GM23248 (cell line): Measurements from ENCODE around the gene CACNA1C. TPM values are rescaled to one million over a fixed set of nuclear protein-coding genes. Genes with fewer than 3 reads are reported as not detected.

Experiments used
- DNase-seq: peaks from one replicate; pipeline ENCODE4 v3.0.0-alpha.2; 2015
- H2AFZ ChIP-seq: fragments of 200-600 bp; sonication (generic); 2 replicates; pipeline ENCODE4 v1.6.1; 2016; ENCODE audit warnings: antibody characterized with exemption
- H3F3A ChIP-seq: fragments of 200-600 bp; sonication (generic); 2 replicates; pipeline ENCODE4 v1.6.1; 2016; ENCODE audit warnings: mild to moderate bottlenecking, antibody characterized with exemption, mixed run types; ENCODE audit not compliant: insufficient read depth
- H3K27ac ChIP-seq: fragments of 200-600 bp; sonication (generic); 2 replicates; pipeline ENCODE4 v1.5.1; 2016; ENCODE audit warnings: mild to moderate bottlenecking
- H3K27me3 ChIP-seq: fragments of 200-600 bp; sonication (generic); replicated peaks from 2 replicates; pipeline ENCODE4 v1.6.1; 2016; ENCODE audit warnings: mild to moderate bottlenecking; ENCODE audit not compliant: insufficient read depth
- H3K36me3 ChIP-seq: fragments of 200-600 bp; sonication (generic); 2 replicates; pipeline ENCODE4 v1.6.1; 2016; ENCODE audit warnings: low read depth, mild to moderate bottlenecking
- H3K4me1 ChIP-seq: fragments of 200-600 bp; sonication (generic); 2 replicates; pipeline ENCODE4 v1.6.1; 2016; ENCODE audit warnings: mild to moderate bottlenecking; ENCODE audit not compliant: insufficient read depth
- H3K4me2 ChIP-seq: fragments of 200-600 bp; sonication (generic); one replicate; pipeline ENCODE4 v1.6.1; 2016; ENCODE audit warnings: mild to moderate bottlenecking; ENCODE audit not compliant: unreplicated experiment
- H3K4me3 ChIP-seq: fragments of 200-600 bp; sonication (generic); 2 replicates; pipeline ENCODE4 v1.5.1; 2016; ENCODE audit warnings: mild to moderate bottlenecking
- H3K79me2 ChIP-seq: fragments of 200-600 bp; sonication (generic); 2 replicates; pipeline ENCODE4 v1.6.1; 2016; ENCODE audit warnings: mild to moderate bottlenecking; ENCODE audit not compliant: insufficient read depth
- H3K9ac ChIP-seq: fragments of 200-600 bp; sonication (generic); 2 replicates; pipeline ENCODE4 v1.6.1; 2016; ENCODE audit warnings: mild to moderate bottlenecking
- H3K9me2 ChIP-seq: fragments of 200-600 bp; sonication (generic); 2 replicates; pipeline ENCODE4 v1.6.1; 2016; ENCODE audit warnings: mixed run types, mild to moderate bottlenecking, moderate library complexity; ENCODE audit not compliant: insufficient read depth
- H3K9me3 ChIP-seq: fragments of 200-600 bp; sonication (generic); one replicate; pipeline ENCODE4 v1.6.1; 2017; ENCODE audit warnings: low read depth
- H4K20me1 ChIP-seq: fragments of 200-600 bp; sonication (generic); 2 replicates; pipeline ENCODE4 v1.6.0; 2016; ENCODE audit not compliant: insufficient read depth
- EZH2 ChIP-seq: fragments of 200-600 bp; sonication (generic); IDR thresholded peaks from 2 replicates; pipeline ENCODE4 v1.6.1; 2018; ENCODE audit warnings: antibody characterized with exemption, mild to moderate bottlenecking; ENCODE audit not compliant: insufficient read depth, poor library complexity, severe bottlenecking
- EZH2phosphoT487 ChIP-seq: fragments of 200-600 bp; sonication (generic); IDR thresholded peaks from 2 replicates; pipeline ENCODE4 v1.6.1; 2018; ENCODE audit warnings: antibody characterized with exemption, moderate library complexity, mild to moderate bottlenecking, low read depth; ENCODE audit not compliant: insufficient read depth
- WGBS, 2 experiments: methylation state at CpG; one replicate each; pipeline ENCODE4 v1.1.6; 2015 to 2017; ENCODE audit warnings: low lambda C conversion rate in 2 of 2, low coverage in 1 of 2; ENCODE audit errors: missing lambda C conversion rate in 2 of 2; 5-methylcytosine and 5-hydroxymethylcytosine counted together
- in situ Hi-C: fragments of 300-500 bp; cut with MboI; formaldehyde crosslinking; loops from 2 replicates; pipeline ENCODE4 v1.15.0; 2020
- polyA plus RNA-seq: library from polyadenylated mRNA; unstranded; fragments of >200 nt; fragmentation: Nextera tagmentation; extraction: Ambion mirVana; gene quantifications from 2 replicates; pipeline ENCODE4 v1.2.1, GENCODE V29; 2016
- total RNA-seq: library from RNA; depleted of rRNA; stranded (reverse); fragments of >200 nt; shearing (Covaris generic); gene quantifications from 2 replicates; pipeline ENCODE4 v1.2.3, GENCODE V29; 2014

CACNA1C gene
- total and polyA plus RNA-seq, 2 experiments from 2014 or later = 4.9 to 11.5 TPM

DNA sequence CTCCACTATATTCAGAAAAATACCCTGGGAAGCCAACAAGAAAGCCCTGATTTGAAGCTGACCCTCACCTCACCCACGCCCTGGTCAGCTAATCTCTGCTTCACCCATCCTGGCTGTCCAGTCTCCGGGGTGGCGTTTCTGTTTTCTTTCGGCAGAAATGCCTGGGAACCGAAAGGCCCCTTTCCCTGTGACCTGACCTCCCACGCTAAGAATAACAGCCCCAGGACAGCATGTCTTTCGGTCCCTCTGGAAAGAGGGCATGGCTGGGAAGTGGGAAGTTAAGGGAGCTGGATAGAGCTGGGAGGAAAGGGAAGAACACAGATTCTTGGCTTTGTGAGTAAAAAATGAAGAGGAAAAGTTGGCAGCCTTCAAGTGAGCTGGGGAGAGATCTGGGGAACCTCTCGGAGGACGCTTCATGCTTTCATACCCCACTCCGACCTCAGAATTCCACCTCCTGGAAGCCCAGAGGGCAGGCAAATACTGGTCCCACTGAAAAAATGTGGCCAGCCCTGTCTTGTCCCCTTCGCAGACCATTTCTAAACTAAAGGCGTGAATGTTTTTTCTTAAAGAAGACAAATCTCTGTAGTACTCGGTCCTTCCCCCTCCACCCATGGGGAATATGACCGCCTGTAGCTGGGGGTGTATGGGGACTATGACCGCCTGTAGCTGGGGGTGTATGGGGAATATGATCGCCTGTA lies 579.0 kb downstream of the CACNA1C start:
- H2AFZ ChIP-seq = no peak overlapping the region
- no peaks in the 10 kb centered on the region for H4K20me1 ChIP-seq
- no peak overlapping the region for H3K4me2 ChIP-seq
- no peaks in the 10 kb centered on the region for H3K9me2 ChIP-seq
- WGBS, 2 experiments = 90% methylated on average over 16 of the region's 16 CpGs
- DNase-seq = no peak
- TF ChIP-seq EZH2 = no peak
- TF ChIP-seq EZH2phosphoT487 = no peak
- H3K9ac ChIP-seq = no peak overlapping the region
- in situ Hi-C loops = no loop called here
- H3K36me3 ChIP-seq = no peaks in the 10 kb centered on the region
- H3F3A ChIP-seq = no peaks in the 10 kb centered on the region
- no peak overlapping the region for H3K4me3 ChIP-seq
- no peaks in the 10 kb centered on the region for H3K27me3 ChIP-seq
- no peaks in the 10 kb centered on the region for H3K4me1 ChIP-seq
- H3K27ac ChIP-seq = no peak overlapping the region
- H3K79me2 ChIP-seq = no peaks in the 10 kb centered on the region
- H3K9me3 ChIP-seq = no peaks in the 10 kb centered on the region

DNA sequence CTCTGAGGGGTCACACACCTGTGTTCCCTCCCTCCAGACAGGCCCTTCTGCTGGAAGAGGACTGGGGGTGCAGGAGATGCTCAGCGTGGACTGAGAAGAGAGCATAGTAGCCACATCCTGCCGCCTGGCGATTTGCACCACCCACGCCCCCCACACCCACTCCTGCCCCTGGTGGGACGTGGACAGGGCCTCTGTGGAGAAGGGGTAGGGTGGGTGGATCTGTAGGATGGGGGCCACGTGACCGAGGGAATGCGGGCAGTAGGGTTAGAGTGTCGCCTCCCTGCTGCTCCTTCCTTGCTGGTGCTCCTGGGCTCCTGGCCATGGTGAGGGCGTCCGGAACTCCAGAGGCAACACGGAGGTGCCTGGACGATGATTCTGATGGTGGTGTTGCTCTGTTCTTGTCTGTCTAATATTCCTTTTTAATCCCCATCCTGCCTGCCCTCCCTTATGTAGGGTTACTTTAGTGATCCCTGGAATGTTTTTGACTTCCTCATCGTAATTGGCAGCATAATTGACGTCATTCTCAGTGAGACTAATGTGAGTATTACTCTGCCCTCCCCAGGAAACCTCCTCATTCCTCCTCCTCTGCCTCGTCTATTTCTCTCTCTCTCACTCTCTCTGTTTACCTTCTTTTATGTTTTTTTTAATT lies 580.5 kb downstream of the CACNA1C start:
- H3K27ac ChIP-seq = no peak overlapping the region
- TF ChIP-seq EZH2 = no peak
- no peaks in the 10 kb centered on the region for H4K20me1 ChIP-seq
- 93 to 94% methylated on average over 16 of the region's 16 CpGs for WGBS, 2 experiments
- H3K9me3 ChIP-seq = no peaks in the 10 kb centered on the region
- H2AFZ ChIP-seq = no peak overlapping the region
- H3K4me2 ChIP-seq = no peak overlapping the region
- no peak overlapping the region for H3K4me3 ChIP-seq
- no peak for DNase-seq
- no peak overlapping the region for H3K9ac ChIP-seq
- H3K27me3 ChIP-seq = no peaks in the 10 kb centered on the region
- no peaks in the 10 kb centered on the region for H3K9me2 ChIP-seq
- no peaks in the 10 kb centered on the region for H3K79me2 ChIP-seq
- in situ Hi-C loops = no loop called here
- no peaks in the 10 kb centered on the region for H3K36me3 ChIP-seq
- H3K4me1 ChIP-seq = no peaks in the 10 kb centered on the region
- peaks cover 7% of the 10 kb centered on the region; the same call in 1 of the 2 replicates for H3F3A ChIP-seq

DNA sequence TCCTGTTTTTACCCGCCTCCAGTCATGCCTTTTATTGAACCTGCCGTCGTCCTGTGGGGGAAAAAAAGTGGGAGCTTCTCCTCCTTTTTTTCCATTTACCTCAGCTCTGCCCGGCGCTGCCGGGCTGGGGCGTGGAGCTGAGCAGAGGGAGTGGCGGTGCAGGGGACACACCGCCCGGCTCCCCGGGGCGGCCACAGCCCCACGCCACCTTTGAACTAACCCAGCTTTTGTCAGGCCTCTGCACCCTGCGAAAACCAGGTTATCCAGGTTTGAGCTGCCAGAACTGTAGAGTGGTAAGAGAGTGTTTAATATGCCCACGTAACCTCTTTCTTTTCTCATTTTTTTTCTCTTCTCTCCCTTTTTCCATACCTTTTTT lies 581.0 kb downstream of the CACNA1C start:
- no peak overlapping the region for H3K9ac ChIP-seq
- in situ Hi-C loops = no loop called here
- H3K27me3 ChIP-seq = no peaks in the 10 kb centered on the region
- no peak for TF ChIP-seq EZH2phosphoT487
- TF ChIP-seq EZH2 = no peak
- DNase-seq = no peak
- no peak overlapping the region for H3K27ac ChIP-seq
- H3K36me3 ChIP-seq = no peaks in the 10 kb centered on the region
- H4K20me1 ChIP-seq = no peaks in the 10 kb centered on the region
- no peak overlapping the region for H3K4me3 ChIP-seq
- no peaks in the 10 kb centered on the region for H3K9me3 ChIP-seq
- H3K9me2 ChIP-seq = no peaks in the 10 kb centered on the region
- H3K79me2 ChIP-seq = no peaks in the 10 kb centered on the region
- no peak overlapping the region for H2AFZ ChIP-seq
- WGBS, 2 experiments = 96 to 98% methylated on average over 14 to 15 of the region's 15 CpGs
- no peaks in the 10 kb centered on the region for H3K4me1 ChIP-seq
- no peak overlapping the region for H3K4me2 ChIP-seq
- peaks cover 12% of the 10 kb centered on the region; the same call in 1 of the 2 replicates for H3F3A ChIP-seq

DNA sequence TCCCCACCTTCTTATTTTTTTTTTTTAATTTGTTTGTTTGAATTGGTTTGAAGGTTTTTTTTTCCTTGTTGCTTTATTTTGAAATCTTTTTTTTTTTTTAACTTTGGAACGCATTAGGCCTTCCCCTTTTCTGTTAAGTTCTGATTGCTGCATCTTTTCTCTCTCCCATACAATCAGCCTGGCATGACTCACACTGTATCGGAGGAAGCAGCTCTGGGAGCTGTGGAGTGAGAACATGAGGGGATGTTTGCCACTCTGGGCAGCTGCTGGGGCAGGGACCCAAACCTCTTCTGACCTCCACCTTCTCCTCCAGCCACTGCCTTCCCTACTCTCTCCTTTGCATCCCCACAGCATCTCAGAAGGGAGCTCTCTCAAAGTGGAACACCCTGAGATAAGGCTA lies 581.7 kb downstream of the CACNA1C start:
- Histone ChIP-seq H3K9me2 (no peaks in the 10 kb centered on the region), H3K9me3 (no peaks in the 10 kb centered on the region), H3K4me2 (no peak overlapping the region), H3K27ac (no peak overlapping the region), H3K4me3 (no peak overlapping the region), H2AFZ (no peak overlapping the region), H3K36me3 (no peaks in the 10 kb centered on the region), H4K20me1 (no peaks in the 10 kb centered on the region), H3K9ac (no peak overlapping the region), H3K4me1 (peaks cover 3% of the 10 kb centered on the region), H3K79me2 (no peaks in the 10 kb centered on the region), H3F3A (peaks cover 18% of the 10 kb centered on the region), H3K27me3 (no peaks in the 10 kb centered on the region)
- in situ Hi-C loops = no loop called here
- no peak for DNase-seq
- 95% methylated on average over 2 of the region's 2 CpGs for WGBS, 2 experiments
- no peak for TF ChIP-seq EZH2
- TF ChIP-seq EZH2phosphoT487 = no peak
